SK-N-SH treated with all-trans-retinoic acid at 6 μM for 48 hours (cell line): ENCODE measurements around the gene MAGEB17.

Source experiments
- BACH2 ChIP-seq: fragments of 250-450 bp; sonication (Bioruptor Pico); IDR thresholded peaks from 2 replicates; pipeline ENCODE4 v1.9.0; 2021; ENCODE audit warnings: mild to moderate bottlenecking, borderline replicate concordance
- GLIS3 ChIP-seq: fragments of 250-450 bp; sonication (Bioruptor Pico); IDR thresholded peaks from 2 replicates; pipeline ENCODE4 v1.5.0; 2020; ENCODE audit warnings: mild to moderate bottlenecking, moderate library complexity
- PATZ1 ChIP-seq: fragments of 250-450 bp; sonication (Bioruptor Pico); IDR thresholded peaks from 2 replicates; pipeline ENCODE4 v1.8.0; 2020; ENCODE audit warnings: mild to moderate bottlenecking, moderate library complexity, borderline replicate concordance
- SNAI2 ChIP-seq: fragments of 250-450 bp; sonication (Bioruptor Pico); IDR thresholded peaks from 2 replicates; pipeline ENCODE4 v1.5.0; 2020; ENCODE audit warnings: mild to moderate bottlenecking, moderate library complexity
- ZNF8 ChIP-seq: fragments of 450-650 bp; formaldehyde crosslinking; IDR thresholded peaks from 2 replicates; pipeline ENCODE4 v1.5.0; 2020; ENCODE audit warnings: mild to moderate bottlenecking, moderate library complexity

GRCh38 chrX:16188687-16189086 is 21.4 kb downstream of the MAGEB17 start:
- no peak for TF ChIP-seq BACH2 (CRISPR knock-in tag)
- no peak for TF ChIP-seq SNAI2
- no peak for TF ChIP-seq ZNF8 (CRISPR knock-in tag)
- TF ChIP-seq PATZ1 = no peak
- no peak for TF ChIP-seq GLIS3 (CRISPR knock-in tag)
